Measurements from ENCODE around the gene VENTX.

- TF ChIP-seq POLR2A (IDR thresholded peaks at IDR 0.05; ENCODE audit: low read depth, low read length) (no peak), POLR2AphosphoS5 (IDR thresholded peaks at IDR 0.05; ENCODE audit: low read depth, low read length) (no peak), TAF1 (IDR thresholded peaks at IDR 0.05; ENCODE audit: borderline replicate concordance, low read depth, low read length) (no peak)
Observed at GRCh38 chr10:133270204-133270603, 32.5 kb downstream of the VENTX start.
